NCI-H1694 (cell line): ENCODE measurements around the gene SCN2B.

Experiments
- DNase-seq: peaks from one replicate; lab custom pipeline; 2025; lab: John Stamatoyannopoulos, UW

Gene SCN2B

GRCh38 chr11:118152552-118153471, 23.6 kb downstream of the SCN2B start, which contains the start of gene SCN4B:
TSS of gene SCN4B (minus strand) at chr11:118152823. CDS start at chr11:118152673, 150 bp downstream.
- DNase-seq, result no peak

- DNase-seq, result no peak
These were observed 24.4 kb downstream of the SCN2B start for GRCh38 chr11:118152020-118152551.

DNA sequence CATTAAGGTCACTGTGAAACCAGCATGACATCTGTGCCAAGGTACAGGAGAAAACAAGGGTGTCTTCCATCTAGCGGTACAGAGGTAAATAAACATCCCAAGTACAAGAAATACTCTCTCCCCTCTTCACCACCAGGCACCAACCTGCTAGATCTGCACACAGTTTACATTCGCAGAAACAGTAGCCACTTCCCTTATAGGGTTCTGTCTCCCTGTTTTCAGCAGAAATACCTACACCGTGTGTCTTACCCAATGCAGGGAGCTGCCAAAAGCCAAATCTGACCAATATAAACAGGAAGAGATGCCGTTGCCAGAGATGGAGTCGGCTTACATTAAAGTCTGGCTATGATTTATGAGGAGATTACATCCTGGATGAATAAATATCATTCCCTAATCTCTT, 25.0 kb downstream of the SCN2B start:
- DNase-seq, result no peak

GRCh38 chr11:118149493-118149892, 26.9 kb downstream of the SCN2B start:
- no peak for DNase-seq

GRCh38 chr11:118148856-118149255, 27.6 kb downstream of the SCN2B start:
- no peak for DNase-seq

DNA sequence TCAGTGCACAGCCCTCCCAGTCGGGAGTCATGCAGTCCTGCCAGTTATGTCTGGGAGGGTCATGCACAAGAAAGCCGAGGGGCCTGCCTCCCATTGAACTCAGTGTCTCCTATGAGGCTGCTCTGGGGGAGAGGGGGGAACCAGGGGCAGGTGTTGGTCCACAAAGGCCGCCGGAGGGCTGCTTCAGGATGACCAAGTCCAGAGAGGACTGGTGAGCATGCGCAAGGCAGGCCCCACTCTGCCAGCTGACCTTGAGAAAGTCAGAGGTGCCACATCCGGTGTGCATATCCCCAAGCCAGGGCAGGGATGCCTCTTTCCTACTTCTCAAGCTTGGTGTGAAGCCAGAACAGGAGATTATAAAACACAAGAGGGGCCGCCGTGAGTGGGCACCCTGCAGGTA, 28.2 kb downstream of the SCN2B start:
- DNase-seq, result no peak

DNA sequence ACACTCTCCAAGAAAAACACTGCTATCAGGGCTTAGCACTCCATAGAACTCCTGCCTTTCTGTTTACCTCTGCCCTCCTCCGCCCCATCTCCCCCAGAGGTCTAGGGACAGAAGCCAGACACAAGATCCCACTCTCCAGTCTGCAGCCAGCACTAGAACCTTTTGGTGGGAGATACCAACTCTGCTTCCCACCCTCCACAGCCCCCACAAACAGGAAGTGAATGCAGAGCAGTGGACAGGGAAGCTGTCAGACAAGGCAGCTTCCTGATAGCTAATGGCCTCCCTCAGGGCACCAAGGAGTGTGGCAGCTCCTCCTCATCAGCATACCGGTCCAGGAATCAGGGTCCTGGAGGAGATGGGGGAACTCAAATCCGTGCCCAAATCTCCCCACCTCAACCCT, 28.9 kb downstream of the SCN2B start:
- no peak for DNase-seq

DNA sequence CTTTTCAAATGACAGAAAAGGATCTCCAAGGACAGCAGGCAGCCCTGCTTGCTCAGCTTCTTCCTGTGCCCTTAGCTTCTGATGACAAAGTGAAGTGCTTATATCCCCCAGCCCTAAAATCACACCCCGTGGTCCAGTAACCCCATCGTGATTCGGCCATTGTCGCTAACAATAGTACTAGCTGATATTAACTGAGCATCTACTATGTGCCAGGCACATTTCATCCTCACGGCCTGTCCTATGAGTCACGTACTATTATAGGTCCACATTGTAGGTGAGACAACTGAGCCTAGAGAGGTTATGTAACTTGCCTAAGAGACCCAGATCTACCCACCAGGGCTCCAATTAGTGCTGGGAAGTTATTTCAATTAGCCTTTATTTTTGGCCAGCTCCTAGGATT, 29.9 kb downstream of the SCN2B start:
- no peak for DNase-seq

DNA sequence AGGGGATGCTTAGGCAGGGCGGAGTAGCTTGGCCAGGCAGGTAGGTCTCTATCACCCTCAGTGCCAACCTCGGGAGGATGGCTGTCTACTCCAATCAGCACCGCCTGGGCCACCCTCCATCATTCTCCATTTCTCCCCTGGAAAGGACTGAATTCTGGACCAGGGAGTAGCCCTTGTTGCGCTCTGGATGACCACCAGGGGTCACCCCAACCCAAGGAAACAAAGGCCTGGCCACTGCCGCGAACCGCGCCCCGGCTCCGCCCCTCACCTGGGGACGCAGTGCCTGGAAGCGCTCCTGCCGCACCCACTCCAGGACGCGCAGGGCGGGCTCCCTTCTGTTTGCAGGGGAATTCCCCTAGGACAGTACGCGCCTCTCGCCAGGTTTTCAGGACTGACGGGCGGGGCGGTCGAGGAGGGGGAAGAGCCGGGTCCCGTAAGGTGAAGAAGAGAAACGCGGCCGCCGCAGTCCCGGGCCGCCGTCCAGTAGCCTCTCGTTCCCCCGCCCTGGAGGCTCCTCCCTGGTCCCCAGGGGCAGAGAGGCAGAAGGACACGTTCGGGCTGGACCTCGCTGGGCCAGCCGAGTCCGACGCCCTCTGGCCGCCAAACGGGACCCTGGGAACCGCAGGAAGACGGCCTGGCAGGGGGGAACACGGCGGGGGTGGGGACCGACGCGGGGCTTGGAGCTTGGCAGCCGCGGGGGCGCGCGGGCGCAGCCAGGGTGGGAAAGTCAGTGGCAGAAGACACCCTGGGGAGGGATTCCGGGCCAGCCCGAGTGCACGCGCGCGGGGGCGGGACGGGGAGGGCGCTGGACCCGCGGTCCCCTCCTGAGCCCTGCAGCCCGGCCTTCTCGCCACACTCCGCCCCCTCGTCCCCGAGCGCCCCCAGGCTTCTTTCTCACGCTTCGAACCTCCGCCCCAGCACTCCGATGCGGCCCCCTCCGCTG, 30.9 kb downstream of the SCN2B start:
- peak; percentile 25 for DNase-seq

DNA sequence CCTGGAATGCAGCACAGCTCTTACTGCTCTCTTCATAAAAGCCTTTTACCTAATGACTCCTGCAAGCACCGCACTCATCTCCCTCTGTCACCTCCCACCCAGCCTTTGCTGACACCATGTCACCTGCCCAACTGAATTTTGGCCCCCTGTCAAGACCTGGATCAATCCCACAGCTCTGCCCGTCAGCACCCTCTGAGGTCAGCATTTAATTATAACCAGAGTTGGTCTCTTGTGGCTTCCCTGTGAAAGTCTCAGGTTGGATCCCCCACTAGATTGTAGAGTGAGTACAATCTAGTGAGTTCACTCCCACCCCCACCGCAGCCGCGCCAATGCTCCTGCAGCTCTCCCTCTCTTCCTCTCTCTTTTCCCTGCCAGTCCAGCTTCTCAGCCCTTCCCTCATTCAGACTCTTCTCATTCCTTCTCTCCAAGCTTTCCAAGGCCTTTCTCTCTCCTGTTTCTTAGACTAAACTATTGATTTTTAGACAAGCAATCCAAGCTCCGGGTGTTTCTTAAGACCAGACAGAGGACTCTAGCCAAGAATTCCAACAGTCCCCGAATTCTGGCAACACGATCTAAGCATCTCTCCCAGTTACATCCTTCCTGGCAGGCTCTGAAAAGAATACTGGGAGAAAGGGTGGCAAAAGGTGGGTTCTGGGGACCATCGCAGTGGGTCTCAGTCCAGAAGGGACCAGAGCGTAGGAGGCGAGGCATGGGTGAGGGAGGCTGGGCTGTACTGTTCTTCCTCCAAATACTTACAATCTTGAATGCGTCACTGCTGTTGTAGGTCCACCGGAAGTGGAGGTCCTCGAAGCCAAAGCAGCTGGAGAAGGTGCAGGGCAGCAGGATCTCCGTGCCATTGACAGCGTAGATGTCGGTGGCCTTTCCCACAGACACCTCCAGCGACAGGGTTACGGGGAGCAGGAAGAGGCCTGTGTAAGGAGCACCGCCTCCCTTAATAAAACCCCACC, 31.9 kb downstream of the SCN2B start:
- no peak for DNase-seq

- DNase-seq, result no peak
These were observed 32.7 kb downstream of the SCN2B start for GRCh38 chr11:118143661-118144185.

GRCh38 chr11:118142809-118143208, 33.6 kb downstream of the SCN2B start:
- no peak for DNase-seq

- no peak for DNase-seq
These were observed 34.4 kb downstream of the SCN2B start for GRCh38 chr11:118142081-118142480.

DNA sequence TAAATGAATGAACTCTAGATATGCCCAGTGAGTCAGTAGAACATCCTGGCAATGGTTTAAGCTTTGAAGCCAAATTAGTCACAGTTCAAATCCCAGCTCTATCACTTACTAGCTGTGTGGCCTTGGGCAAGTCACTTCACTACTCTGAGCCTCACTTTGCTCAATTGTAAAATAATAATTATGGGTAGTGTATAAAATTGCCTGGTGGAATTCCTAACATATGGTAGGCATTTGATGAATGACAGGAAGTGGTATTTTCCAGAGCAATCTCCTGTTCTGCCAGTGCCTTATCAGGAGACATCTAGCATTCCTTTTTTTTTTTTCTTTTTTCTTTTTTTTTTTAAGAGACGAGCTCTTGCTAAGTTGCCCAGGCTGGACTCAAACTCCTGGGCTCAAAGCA, 36.9 kb downstream of the SCN2B start:
- DNase-seq, result no peak

GRCh38 chr11:118138839-118139420, 37.5 kb downstream of the SCN2B start:
- no peak for DNase-seq

DNA sequence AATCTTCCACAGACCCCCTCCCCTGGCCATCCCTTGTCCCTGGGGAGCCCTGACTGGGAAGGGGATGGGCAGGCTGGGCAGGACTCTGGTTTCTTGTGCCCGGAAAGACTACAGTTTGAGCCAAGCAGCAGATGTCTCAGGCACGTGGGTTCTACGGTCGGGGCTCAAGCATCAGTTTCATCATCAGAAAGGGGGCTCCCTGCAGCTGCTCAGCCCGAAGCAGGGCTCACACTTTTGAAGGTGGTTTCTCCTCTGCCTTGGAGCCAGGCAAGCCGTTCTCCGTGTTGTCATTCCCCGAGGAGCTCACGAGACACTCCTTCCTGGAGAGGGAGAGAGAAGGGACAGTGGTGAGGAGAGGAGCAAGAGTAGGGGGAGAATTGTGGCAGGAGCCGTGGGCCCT, 39.6 kb downstream of the SCN2B start:
- DNase-seq, result no peak

DNA sequence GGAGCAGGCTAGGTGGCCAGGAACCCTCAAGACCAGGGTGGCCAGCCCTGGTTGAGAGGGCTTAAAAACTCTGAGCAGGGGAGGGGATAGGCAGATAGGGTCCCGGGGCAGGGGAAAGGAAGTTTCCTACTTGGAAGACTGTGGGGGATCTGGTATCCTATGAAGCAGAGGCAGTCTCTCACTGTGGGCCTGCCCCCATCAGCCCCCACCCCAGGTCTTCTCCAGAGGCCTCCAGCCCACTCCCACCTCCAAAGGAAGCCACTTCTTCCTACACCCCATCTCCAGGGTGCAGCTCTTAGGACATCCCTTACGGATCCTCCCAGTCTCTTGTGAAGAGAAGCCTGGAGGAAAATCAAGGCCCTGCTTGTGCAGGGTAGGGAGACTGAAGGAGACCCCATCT, 40.1 kb downstream of the SCN2B start:
- no peak for DNase-seq

- no peak for DNase-seq
These were observed 40.7 kb downstream of the SCN2B start for GRCh38 chr11:118135796-118136165.

- DNase-seq, result no peak
These were observed 41.2 kb downstream of the SCN2B start for GRCh38 chr11:118135051-118135795.

GRCh38 chr11:118133816-118134215, 42.6 kb downstream of the SCN2B start:
- no peak for DNase-seq
